DOHH2 (cell line): ENCODE results near the gene COBLL1.

Source experiments
- CTCF ChIP-seq: fragments of 200-600 bp; sonication (generic); IDR thresholded peaks from one replicate; pipeline ENCODE4 v1.5.1; 2014; ENCODE audit warnings: antibody characterized with exemption, mild to moderate bottlenecking, low read depth, low read length; ENCODE audit not compliant: poor library complexity, severe bottlenecking
- EZH2phosphoT487 ChIP-seq: fragments of 200-600 bp; sonication (generic); IDR thresholded peaks from 2 replicates; pipeline ENCODE4 v1.6.1; 2017; ENCODE audit warnings: borderline replicate concordance, mild to moderate bottlenecking, antibody characterized with exemption, low read length, moderate library complexity, mixed read lengths

- no peak for TF ChIP-seq CTCF
- no peak for TF ChIP-seq EZH2phosphoT487
Observed at GRCh38 chr2:164784376-164784775, 57.2 kb downstream of the COBLL1 start.
